Stimulated activated CD4-positive, alpha-beta T cell treated with anti-CD3 and anti-CD28 coated beads, Interleukin-1b, Interleukin-23, amount 100 ng/mL, for 1 hour (primary cell): ENCODE results near the gene GPX3.

Experiments
- DNase-seq, 2 donors: peaks; one replicate each; pipeline ENCODE4 v3.0.0-alpha.2; 2020; ENCODE audit warnings: low read depth in 2 of 2

GPX3 gene

DNA sequence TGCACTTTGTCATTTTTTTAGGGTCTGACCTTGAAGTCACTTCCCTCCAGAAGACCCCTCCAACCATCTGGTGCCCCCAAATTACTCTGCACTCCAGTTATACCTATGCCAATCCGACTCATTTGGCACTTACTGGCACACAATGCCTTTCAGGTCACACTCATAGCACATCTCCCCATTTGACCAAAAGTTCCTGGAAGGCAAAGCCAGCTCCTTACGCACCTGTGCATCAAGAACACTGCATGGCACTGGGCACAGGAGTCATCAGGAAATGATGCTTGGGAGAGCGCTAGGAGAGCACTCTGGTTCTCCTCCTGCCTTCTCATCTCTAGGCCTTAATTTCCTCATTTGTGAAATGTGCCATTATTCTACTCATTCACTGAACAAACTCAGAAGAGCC, 57.6 kb downstream of the GPX3 start:
- DNase-seq: no peak
